Head of caudate nucleus (tissue), 42 donors: ENCODE results near the gene UNC93B1.
A peak's percentile ranks its signal among the peaks of the same experiment; 100 is the strongest.
"Not testable (repeated sequence)": the region's sequence is repeated elsewhere in the genome, so short reads cannot be mapped to it uniquely, and the experiment has no call there.

Experiments
- DNase-seq, 42 donors: peaks; one replicate each; pipeline versions ENCODE4 v3.0.0 to v3.0.0-alpha.2; 2020 to 2021; ENCODE audit warnings: mixed read lengths in 7 of 42
- intact Hi-C: fragments of 100-400 bp; cut with DNase I; formaldehyde crosslinking; loops from one replicate; pipeline ENCODE4 v1.15.0; 2022

The UNC93B1 gene

GRCh38 chr11:67998150-67999045 lies 5.5 kb downstream of the UNC93B1 start:
- DNase-seq, result peak in 2 of 42 donors; percentile 10 to 24

GRCh38 chr11:67997475-67997921 lies 6.4 kb downstream of the UNC93B1 start:
- intact Hi-C loops, result no loop called here
- DNase-seq, result peak in 2 of 42 donors; percentile 6 to 16

More at GRCh38 chr11:67998150-67999045, 5.5 kb downstream of the UNC93B1 start:
- intact Hi-C loops, result no loop called here

GRCh38 chr11:67996622-67997474 lies 7.0 kb downstream of the UNC93B1 start:
- intact Hi-C loops, result no loop called here
- peak in 5 of 42 donors; percentile 29 to 51 (median 36) for DNase-seq

GRCh38 chr11:67996051-67996450 lies 7.8 kb downstream of the UNC93B1 start:
- no peak for DNase-seq
- intact Hi-C loops, result no loop called here

GRCh38 chr11:67995579-67995978 lies 8.3 kb downstream of the UNC93B1 start:
- DNase-seq, intact Hi-C loops: not testable (repeated sequence)

GRCh38 chr11:67995129-67995528 lies 8.8 kb downstream of the UNC93B1 start:
- intact Hi-C loops, result not testable (repeated sequence)
- DNase-seq, result peak in 2 of 42 donors; percentile 2 to 3

- DNase-seq, result peak in 1 of 42 donors; percentile 5
- intact Hi-C loops, result not testable (repeated sequence)
These were observed 9.5 kb downstream of the UNC93B1 start for GRCh38 chr11:67994387-67994786.

GRCh38 chr11:67993821-67994220 lies 10.1 kb downstream of the UNC93B1 start:
- DNase-seq, result peak in 19 of 42 donors; percentile 23 to 62 (median 42)
- intact Hi-C loops, result not testable (repeated sequence)

- DNase-seq, result peak in 1 of 42 donors; percentile 12
- intact Hi-C loops, result not testable (repeated sequence)
These were observed 12.4 kb downstream of the UNC93B1 start for GRCh38 chr11:67991347-67992121.

GRCh38 chr11:67990546-67991346 lies 13.2 kb downstream of the UNC93B1 start:
- intact Hi-C loops, result not testable (repeated sequence)
- DNase-seq, result peak in 1 of 42 donors; percentile 29

GRCh38 chr11:67985302-67985701 lies 18.6 kb downstream of the UNC93B1 start:
- DNase-seq, intact Hi-C loops: not testable (repeated sequence)

GRCh38 chr11:67983951-67984350 lies 19.9 kb downstream of the UNC93B1 start:
- DNase-seq, result no peak

GRCh38 chr11:67982255-67982857 lies 21.5 kb downstream of the UNC93B1 start:
- DNase-seq, intact Hi-C loops: not testable (repeated sequence)

More at GRCh38 chr11:67983951-67984350, 19.9 kb downstream of the UNC93B1 start:
- intact Hi-C loops, result no loop called here

GRCh38 chr11:67981226-67981625 lies 22.7 kb downstream of the UNC93B1 start:
- intact Hi-C loops, result not testable (repeated sequence)

GRCh38 chr11:67978766-67979418 lies 25.0 kb downstream of the UNC93B1 start:
- intact Hi-C loops, result not testable (repeated sequence)

More at GRCh38 chr11:67981226-67981625, 22.7 kb downstream of the UNC93B1 start:
- DNase-seq, result not testable (repeated sequence)

GRCh38 chr11:67974746-67975145 lies 29.2 kb downstream of the UNC93B1 start:
- intact Hi-C loops, DNase-seq: not testable (repeated sequence)

More at GRCh38 chr11:67978766-67979418, 25.0 kb downstream of the UNC93B1 start:
- not testable (repeated sequence) for DNase-seq
